K562 (cell line): ENCODE measurements around the gene DIS3L2.

ENCODE experiments used
- CEBPG ChIP-seq, 3 experiments: fragments of 200-800 bp in 1 of 3; sonication (Bioruptor generic) in 1 of 3; sonication (generic) in 1 of 3; formaldehyde crosslinking in 1 of 3; IDR thresholded peaks in 2 of 3; conservative IDR thresholded peaks in 1 of 3; 2 replicates each; pipeline versions ENCODE4 v1.6.1 to v1.8.0; 2016 to 2022; ENCODE audit warnings: missing compliant biosample characterization in 2 of 3, missing genetic modification characterization in 2 of 3, mild to moderate bottlenecking in 1 of 3, missing genetic modification reagents in 1 of 3
- CHD2 ChIP-seq: IDR thresholded peaks from 2 replicates; pipeline ENCODE4 v1.6.1; 2011; ENCODE audit warnings: low read depth, low read length
- DPF2 ChIP-seq: fragments of 450-650 bp; IDR thresholded peaks from 2 replicates; pipeline ENCODE4 v1.6.1; 2016
- ELF1 ChIP-seq: fragments of 200-800 bp; sonication (Bioruptor generic); IDR thresholded peaks from 2 replicates; pipeline ENCODE4 v1.6.1; 2016; ENCODE audit warnings: missing genetic modification characterization, missing compliant biosample characterization
- MEIS2 ChIP-seq: fragments of 450-650 bp; IDR thresholded peaks from 2 replicates; pipeline ENCODE4 v1.6.1; 2014; ENCODE audit warnings: mild to moderate bottlenecking; ENCODE audit not compliant: partially characterized antibody
- NR2C2 ChIP-seq, 2 experiments: fragments of 200-800 bp in 1 of 2; sonication (Bioruptor generic) in 1 of 2; sonication (generic) in 1 of 2; formaldehyde crosslinking in 1 of 2; IDR thresholded peaks; 2 replicates each; pipeline versions ENCODE4 v1.6.1 to v1.8.0; 2016 to 2022; ENCODE audit warnings: mild to moderate bottlenecking in 1 of 2, missing compliant biosample characterization in 1 of 2, missing genetic modification characterization in 1 of 2, missing genetic modification reagents in 1 of 2
- RNF2 ChIP-seq: sonication (generic); IDR thresholded peaks from 2 replicates; pipeline ENCODE4 v1.6.1; 2016
- SREBF1 ChIP-seq: fragments of 150-350 bp; IDR thresholded peaks from 2 replicates; pipeline ENCODE4 v1.6.1; 2014; ENCODE audit warnings: antibody characterized with exemption, low read depth, low read length, borderline replicate concordance
- TFAM ChIP-seq: fragments of 250-450 bp; sonication (Bioruptor Pico); conservative IDR thresholded peaks from 2 replicates; pipeline ENCODE4 v1.5.0; 2021; ENCODE audit warnings: mild to moderate bottlenecking, moderate library complexity
- YBX1 ChIP-seq: fragments of 450-650 bp; IDR thresholded peaks from 2 replicates; pipeline ENCODE4 v1.7.1; 2016; ENCODE audit warnings: mild to moderate bottlenecking
- TF ChIP-seq, protein P1 (sequence below), 3 experiments: IDR thresholded peaks in 2 of 3; conservative IDR thresholded peaks in 1 of 3; 2 replicates each; pipeline ENCODE4 v1.5.1; 2011 to 2012; ENCODE audit warnings: low read length in 3 of 3, mild to moderate bottlenecking in 3 of 3, control low read depth in 2 of 3, improper control_type of control experiment in 1 of 3, inconsistent platforms in 1 of 3, low read depth in 1 of 3, mixed read lengths in 1 of 3, moderate library complexity in 1 of 3; ENCODE audit not compliant: insufficient read depth in 2 of 3
- TF ChIP-seq, protein P2 (sequence below): sonication (generic); formaldehyde crosslinking; IDR thresholded peaks from 2 replicates; pipeline ENCODE4 v1.8.1; 2023; ENCODE audit warnings: mild to moderate bottlenecking, missing genetic modification reagents

DNA sequence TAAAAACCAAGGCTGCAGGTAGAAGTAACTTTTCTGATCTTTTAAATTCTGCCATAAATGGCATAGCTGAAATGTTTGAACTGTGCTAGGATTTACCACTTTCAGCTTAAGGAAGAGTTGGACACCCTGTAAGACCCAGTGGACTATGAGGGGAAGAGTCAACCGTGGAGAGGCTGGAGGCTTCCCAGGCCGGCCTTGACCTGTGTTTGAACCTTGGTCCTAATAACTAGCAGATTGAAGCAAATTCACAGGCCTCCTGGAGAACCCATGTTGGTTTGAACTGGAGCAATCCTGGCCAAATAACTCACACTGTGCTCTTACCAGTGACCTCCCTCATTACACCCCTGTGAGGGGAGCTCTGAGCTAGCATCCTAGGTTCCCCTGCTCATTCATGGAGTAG, 329.8 kb downstream of the DIS3L2 start:
- TF ChIP-seq YBX1 (no peak), NR2C2 (CRISPR knock-in tag; IDR thresholded peaks at IDR 0.05) (no peak), NR2C2 (tag; IDR thresholded peaks at IDR 0.05) (no peak), MEIS2 (no peak), CHD2 (no peak), RNF2 (no peak), CEBPG (CRISPR knock-in tag; IDR thresholded peaks at IDR 0.05) (no peak), CEBPG (tag; conservative IDR thresholded peaks at IDR 0.05 in 1 of 2, IDR thresholded peaks at IDR 0.05 in 1 of 2) (no peak), SREBF1 (no peak), TFAM (CRISPR knock-in tag) (no peak), ELF1 (no peak), DPF2 (no peak)
- TF ChIP-seq, protein P1, sequence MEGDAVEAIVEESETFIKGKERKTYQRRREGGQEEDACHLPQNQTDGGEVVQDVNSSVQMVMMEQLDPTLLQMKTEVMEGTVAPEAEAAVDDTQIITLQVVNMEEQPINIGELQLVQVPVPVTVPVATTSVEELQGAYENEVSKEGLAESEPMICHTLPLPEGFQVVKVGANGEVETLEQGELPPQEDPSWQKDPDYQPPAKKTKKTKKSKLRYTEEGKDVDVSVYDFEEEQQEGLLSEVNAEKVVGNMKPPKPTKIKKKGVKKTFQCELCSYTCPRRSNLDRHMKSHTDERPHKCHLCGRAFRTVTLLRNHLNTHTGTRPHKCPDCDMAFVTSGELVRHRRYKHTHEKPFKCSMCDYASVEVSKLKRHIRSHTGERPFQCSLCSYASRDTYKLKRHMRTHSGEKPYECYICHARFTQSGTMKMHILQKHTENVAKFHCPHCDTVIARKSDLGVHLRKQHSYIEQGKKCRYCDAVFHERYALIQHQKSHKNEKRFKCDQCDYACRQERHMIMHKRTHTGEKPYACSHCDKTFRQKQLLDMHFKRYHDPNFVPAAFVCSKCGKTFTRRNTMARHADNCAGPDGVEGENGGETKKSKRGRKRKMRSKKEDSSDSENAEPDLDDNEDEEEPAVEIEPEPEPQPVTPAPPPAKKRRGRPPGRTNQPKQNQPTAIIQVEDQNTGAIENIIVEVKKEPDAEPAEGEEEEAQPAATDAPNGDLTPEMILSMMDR (IDR thresholded peaks at IDR 0.05 in 2 of 3, conservative IDR thresholded peaks at IDR 0.05 in 1 of 3; ENCODE audit: insufficient read depth in 2 of 3, low read depth in 1 of 3, low read length in 3 of 3), result no peak
- TF ChIP-seq, protein P2, sequence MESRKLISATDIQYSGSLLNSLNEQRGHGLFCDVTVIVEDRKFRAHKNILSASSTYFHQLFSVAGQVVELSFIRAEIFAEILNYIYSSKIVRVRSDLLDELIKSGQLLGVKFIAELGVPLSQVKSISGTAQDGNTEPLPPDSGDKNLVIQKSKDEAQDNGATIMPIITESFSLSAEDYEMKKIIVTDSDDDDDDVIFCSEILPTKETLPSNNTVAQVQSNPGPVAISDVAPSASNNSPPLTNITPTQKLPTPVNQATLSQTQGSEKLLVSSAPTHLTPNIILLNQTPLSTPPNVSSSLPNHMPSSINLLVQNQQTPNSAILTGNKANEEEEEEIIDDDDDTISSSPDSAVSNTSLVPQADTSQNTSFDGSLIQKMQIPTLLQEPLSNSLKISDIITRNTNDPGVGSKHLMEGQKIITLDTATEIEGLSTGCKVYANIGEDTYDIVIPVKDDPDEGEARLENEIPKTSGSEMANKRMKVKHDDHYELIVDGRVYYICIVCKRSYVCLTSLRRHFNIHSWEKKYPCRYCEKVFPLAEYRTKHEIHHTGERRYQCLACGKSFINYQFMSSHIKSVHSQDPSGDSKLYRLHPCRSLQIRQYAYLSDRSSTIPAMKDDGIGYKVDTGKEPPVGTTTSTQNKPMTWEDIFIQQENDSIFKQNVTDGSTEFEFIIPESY (CRISPR knock-in tag), result no peak
